NCI-H187 (cell line): Measurements from ENCODE around the gene MBD3L1.

Source experiments
- DNase-seq, 2 experiments: peaks; one replicate each; lab custom pipeline; 2025; lab: John Stamatoyannopoulos, UW

MBD3L1 gene

GRCh38 chr19:8881512-8881911 lies 49.3 kb downstream of the MBD3L1 start:
- DNase-seq: no peak

GRCh38 chr19:8884416-8884815 lies 52.2 kb downstream of the MBD3L1 start:
- DNase-seq: no peak

- no peak for DNase-seq
Measured at GRCh38 chr19:8887364-8887763, 55.2 kb downstream of the MBD3L1 start.

- no peak for DNase-seq
Measured at GRCh38 chr19:8890260-8890659, 58.1 kb downstream of the MBD3L1 start.
